HepG2 (cell line): ENCODE data around the gene CLPTM1L. TPM values are rescaled to one million over a fixed set of nuclear protein-coding genes. Genes with fewer than 3 reads are reported as not detected.

Experiments
- BRF2 ChIP-seq: sonication (generic); formaldehyde crosslinking; IDR thresholded peaks from 2 replicates; pipeline ENCODE4 v1.8.1; 2022; ENCODE audit warnings: mild to moderate bottlenecking, missing genetic modification reagents
- FUBP1 ChIP-seq: sonication (generic); formaldehyde crosslinking; IDR thresholded peaks from 2 replicates; pipeline ENCODE4 v1.5.1; 2020; ENCODE audit warnings: missing genetic modification reagents, mild to moderate bottlenecking, borderline replicate concordance
- NFE2L2 ChIP-seq: fragments of 150-350 bp; IDR thresholded peaks from 2 replicates; pipeline ENCODE4 v1.6.1; 2014; ENCODE audit warnings: low read length
- SP4 ChIP-seq: sonication (generic); formaldehyde crosslinking; IDR thresholded peaks from 2 replicates; pipeline ENCODE4 v1.8.1; 2023; ENCODE audit warnings: mild to moderate bottlenecking, missing genetic modification reagents
- TFAP4 ChIP-seq: sonication (generic); IDR thresholded peaks from 2 replicates; pipeline ENCODE4 v1.6.1; 2016; ENCODE audit warnings: low read depth, borderline replicate concordance
- ZBTB40 ChIP-seq, 2 experiments: fragments of 450-650 bp in 1 of 2; sonication (generic) in 1 of 2; formaldehyde crosslinking in 1 of 2; IDR thresholded peaks; 2 replicates each; pipeline versions ENCODE4 v1.6.1 to v1.8.0; 2016 to 2022; ENCODE audit warnings: antibody characterized with exemption in 1 of 2, mild to moderate bottlenecking in 1 of 2, missing genetic modification reagents in 1 of 2
- ZNF414 ChIP-seq: sonication (generic); formaldehyde crosslinking; IDR thresholded peaks from 2 replicates; pipeline ENCODE4 v1.5.0; 2020; ENCODE audit warnings: missing genetic modification reagents
- ZNF746 ChIP-seq: sonication (generic); formaldehyde crosslinking; IDR thresholded peaks from 2 replicates; pipeline ENCODE4 v1.8.0; 2022; ENCODE audit warnings: mild to moderate bottlenecking, missing genetic modification reagents
- ZNF816 ChIP-seq: sonication (generic); formaldehyde crosslinking; IDR thresholded peaks from 2 replicates; pipeline ENCODE4 v1.8.0; 2022; ENCODE audit warnings: missing genetic modification reagents, mild to moderate bottlenecking, borderline replicate concordance
- polyA plus RNA-seq, 8 experiments: library from polyadenylated mRNA; depleted of rRNA in 3 of 8; stranded (reverse) in 7 of 8; unstranded in 1 of 8; fragments of >200 nt; fragmentation: Illumina TruSeq in 4 of 8; extraction: Trizol in 4 of 8; gene quantifications; 2 replicates each; pipeline versions ENCODE4 v1.2.1 to v1.2.3, GENCODE V29; 2011 to 2016; ENCODE audit warnings: low read depth in 4 of 8, missing spikeins in 1 of 8, mixed read lengths in 1 of 8; ENCODE audit not compliant: insufficient read depth in 1 of 8
- total RNA-seq, 5 experiments: library from RNA; depleted of rRNA; stranded (reverse); fragments of >200 nt; fragmentation: Illumina TruSeq; extraction: Trizol; gene quantifications; 2 replicates each; pipeline ENCODE4 v1.2.3, GENCODE V29; 2016; ENCODE audit warnings: low read depth in 1 of 5

Gene CLPTM1L
- total and polyA plus RNA-seq, 2 of the 13 experiments (the other 11 are each of a cell fraction or from before 2014, with no cell fraction given): 80.3 to 124 TPM

GRCh38 chr5:1344975-1345838 lies at the start of gene CLPTM1L (continued):
- no peak for TF ChIP-seq FUBP1 (CRISPR knock-in tag)
- no peak for TF ChIP-seq ZNF746 (CRISPR knock-in tag)
- peak; percentile 56; the same call in 1 of the 2 replicates for TF ChIP-seq TFAP4
- TF ChIP-seq SP4: no peak
- no peak for TF ChIP-seq NFE2L2
- no peak for TF ChIP-seq ZNF816 (CRISPR knock-in tag)
- no peak for TF ChIP-seq ZNF414 (CRISPR knock-in tag)
- no peak for TF ChIP-seq ZBTB40 (IDR thresholded peaks at IDR 0.05)
- TF ChIP-seq ZBTB40 (CRISPR knock-in tag; IDR thresholded peaks at IDR 0.05): no peak
- 0 out of 2 replicates have a peak, but pooled peaks have one; percentile 41 for TF ChIP-seq BRF2
